ENCODE results near the gene ERGIC1.

Gene ERGIC1

DNA sequence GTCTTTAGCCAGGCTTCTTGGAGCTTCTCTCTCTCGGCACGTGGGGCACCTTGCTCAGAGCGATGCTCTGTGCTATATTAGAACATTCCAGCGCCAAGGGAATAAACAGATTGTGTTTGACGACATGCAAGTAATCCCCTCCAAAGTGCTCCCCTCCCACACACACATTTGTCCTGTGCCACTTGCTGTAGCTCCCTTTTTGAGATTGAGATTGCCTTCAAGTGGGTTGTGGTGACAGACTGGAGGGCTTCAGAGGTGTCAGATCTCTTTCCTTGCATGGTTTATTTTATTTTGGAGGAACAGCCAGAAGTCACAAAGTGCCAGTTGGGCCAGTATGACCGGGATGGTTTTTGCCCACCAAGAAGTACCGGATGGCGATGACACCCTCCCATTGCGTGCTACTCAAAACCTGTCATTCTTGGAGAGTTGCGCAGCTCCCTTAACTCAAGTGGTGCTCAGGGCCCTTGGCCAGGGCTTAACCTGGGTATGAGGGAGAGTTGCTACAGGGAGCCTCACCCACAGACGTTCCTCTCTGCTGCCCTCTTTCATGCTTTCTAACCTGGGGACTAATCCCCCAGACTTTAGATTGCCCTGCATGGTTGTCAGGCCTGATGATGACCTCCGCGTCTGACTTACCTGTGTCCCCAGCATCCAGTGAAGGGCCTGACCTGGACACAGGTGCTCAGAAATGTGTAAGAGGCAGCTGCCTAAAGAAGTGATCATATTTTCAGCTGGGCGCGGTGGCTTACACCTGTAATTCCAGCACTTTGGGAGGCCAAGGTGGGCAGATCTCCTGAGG is 106.4 kb downstream of the ERGIC1 start:
- no peak overlapping the region for H3K4me3 ChIP-seq (ENCODE audit: low read depth, low read length)
- DNase-seq (ENCODE audit: low read depth), result no peak
- TF ChIP-seq, protein P1, sequence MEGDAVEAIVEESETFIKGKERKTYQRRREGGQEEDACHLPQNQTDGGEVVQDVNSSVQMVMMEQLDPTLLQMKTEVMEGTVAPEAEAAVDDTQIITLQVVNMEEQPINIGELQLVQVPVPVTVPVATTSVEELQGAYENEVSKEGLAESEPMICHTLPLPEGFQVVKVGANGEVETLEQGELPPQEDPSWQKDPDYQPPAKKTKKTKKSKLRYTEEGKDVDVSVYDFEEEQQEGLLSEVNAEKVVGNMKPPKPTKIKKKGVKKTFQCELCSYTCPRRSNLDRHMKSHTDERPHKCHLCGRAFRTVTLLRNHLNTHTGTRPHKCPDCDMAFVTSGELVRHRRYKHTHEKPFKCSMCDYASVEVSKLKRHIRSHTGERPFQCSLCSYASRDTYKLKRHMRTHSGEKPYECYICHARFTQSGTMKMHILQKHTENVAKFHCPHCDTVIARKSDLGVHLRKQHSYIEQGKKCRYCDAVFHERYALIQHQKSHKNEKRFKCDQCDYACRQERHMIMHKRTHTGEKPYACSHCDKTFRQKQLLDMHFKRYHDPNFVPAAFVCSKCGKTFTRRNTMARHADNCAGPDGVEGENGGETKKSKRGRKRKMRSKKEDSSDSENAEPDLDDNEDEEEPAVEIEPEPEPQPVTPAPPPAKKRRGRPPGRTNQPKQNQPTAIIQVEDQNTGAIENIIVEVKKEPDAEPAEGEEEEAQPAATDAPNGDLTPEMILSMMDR (conservative IDR thresholded peaks at IDR 0.05; ENCODE audit: low read depth, low read length), result no peak

GRCh38 chr5:172941067-172941516 is 107.0 kb downstream of the ERGIC1 start:
- peak; percentile 30 for DNase-seq (ENCODE audit: low read depth)
- H3K4me3 ChIP-seq (ENCODE audit: low read depth, low read length), result no peak overlapping the region
- TF ChIP-seq, protein P1 (conservative IDR thresholded peaks at IDR 0.05; ENCODE audit: low read depth, low read length), result no peak

DNA sequence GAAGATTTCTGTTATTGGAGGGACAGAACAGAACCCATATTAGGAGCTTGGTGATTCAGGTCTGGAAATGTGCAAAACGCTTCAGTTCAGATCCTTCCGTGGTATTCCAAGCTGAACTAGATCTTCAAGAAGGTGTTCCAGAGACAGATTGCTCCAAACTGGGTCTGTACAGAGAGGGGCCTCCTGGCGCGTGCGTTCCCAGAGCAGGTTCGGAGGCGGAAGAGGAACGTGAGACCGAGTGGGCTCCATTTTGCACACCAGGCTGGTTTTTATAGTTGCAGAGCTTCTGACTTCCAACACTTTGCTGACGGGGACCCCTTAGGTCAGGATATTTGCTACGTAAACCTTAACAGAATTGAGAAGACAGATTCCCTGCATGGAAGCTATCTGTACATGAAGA is 108.5 kb downstream of the ERGIC1 start:
- H3K4me3 ChIP-seq (ENCODE audit: low read depth, low read length), result no peak overlapping the region
- no peak for DNase-seq (ENCODE audit: low read depth)
- TF ChIP-seq, protein P1 (conservative IDR thresholded peaks at IDR 0.05; ENCODE audit: low read depth, low read length), result no peak

- H3K4me3 ChIP-seq (ENCODE audit: low read depth, low read length), result no peak overlapping the region
- TF ChIP-seq, protein P1 (conservative IDR thresholded peaks at IDR 0.05; ENCODE audit: low read depth, low read length), result no peak
- DNase-seq (ENCODE audit: low read depth), result peak; percentile 85
Measured at GRCh38 chr5:172943283-172943841, 109.3 kb downstream of the ERGIC1 start.

GRCh38 chr5:172943906-172944305 is 109.9 kb downstream of the ERGIC1 start:
- no peak for DNase-seq (ENCODE audit: low read depth)
- TF ChIP-seq, protein P1 (conservative IDR thresholded peaks at IDR 0.05; ENCODE audit: low read depth, low read length), result no peak
- no peak overlapping the region for H3K4me3 ChIP-seq (ENCODE audit: low read depth, low read length)

- no peak overlapping the region for H3K4me3 ChIP-seq (ENCODE audit: low read depth, low read length)
- no peak for DNase-seq (ENCODE audit: low read depth)
- TF ChIP-seq, protein P1 (conservative IDR thresholded peaks at IDR 0.05; ENCODE audit: low read depth, low read length), result no peak
Measured at GRCh38 chr5:172944741-172945140, 110.7 kb downstream of the ERGIC1 start.

All from choroid plexus epithelial cell (primary cell).